Ishikawa (cell line): ENCODE data around the gene PLCB4.

Experiments used
- CEBPB ChIP-seq: IDR thresholded peaks from 2 replicates; pipeline ENCODE4 v1.6.1; 2012
- CREB1 ChIP-seq: IDR thresholded peaks from 2 replicates; pipeline ENCODE4 v1.6.1; 2012; ENCODE audit warnings: low read depth
- EGR1 ChIP-seq: IDR thresholded peaks from 2 replicates; pipeline ENCODE4 v1.6.1; 2012
- EP300 ChIP-seq: IDR thresholded peaks from 2 replicates; pipeline ENCODE4 v1.6.1; 2012; ENCODE audit warnings: borderline replicate concordance
- FOXM1 ChIP-seq: IDR thresholded peaks from 2 replicates; pipeline ENCODE4 v1.6.1; 2012; ENCODE audit warnings: low read depth, borderline replicate concordance
- NFIC ChIP-seq: IDR thresholded peaks from 2 replicates; pipeline ENCODE4 v1.6.1; 2012
- RAD21 ChIP-seq: IDR thresholded peaks from 2 replicates; pipeline ENCODE4 v1.6.1; 2012; ENCODE audit warnings: low read depth
- TAF1 ChIP-seq: IDR thresholded peaks from 2 replicates; pipeline ENCODE4 v1.6.1; 2012; ENCODE audit warnings: low read depth, mild to moderate bottlenecking
- TCF12 ChIP-seq: IDR thresholded peaks from 2 replicates; pipeline ENCODE4 v1.6.1; 2012; ENCODE audit warnings: low read depth
- TEAD4 ChIP-seq: IDR thresholded peaks from 2 replicates; pipeline ENCODE4 v1.6.1; 2012
- YY1 ChIP-seq: IDR thresholded peaks from 2 replicates; pipeline ENCODE4 v1.6.1; 2012; ENCODE audit warnings: low read depth
- ZBTB7A ChIP-seq: IDR thresholded peaks from 2 replicates; pipeline ENCODE4 v1.6.1; 2012; ENCODE audit warnings: low read depth
- TF ChIP-seq, protein P1 (sequence below): IDR thresholded peaks from 2 replicates; pipeline ENCODE4 v1.6.1; 2012; ENCODE audit warnings: low read depth, mild to moderate bottlenecking
- TF ChIP-seq, protein P2 (sequence below): IDR thresholded peaks from 2 replicates; pipeline ENCODE4 v1.6.1; 2012
- TF ChIP-seq, protein P3 (sequence below): IDR thresholded peaks from 2 replicates; pipeline ENCODE4 v1.6.1; 2012

PLCB4 gene

DNA sequence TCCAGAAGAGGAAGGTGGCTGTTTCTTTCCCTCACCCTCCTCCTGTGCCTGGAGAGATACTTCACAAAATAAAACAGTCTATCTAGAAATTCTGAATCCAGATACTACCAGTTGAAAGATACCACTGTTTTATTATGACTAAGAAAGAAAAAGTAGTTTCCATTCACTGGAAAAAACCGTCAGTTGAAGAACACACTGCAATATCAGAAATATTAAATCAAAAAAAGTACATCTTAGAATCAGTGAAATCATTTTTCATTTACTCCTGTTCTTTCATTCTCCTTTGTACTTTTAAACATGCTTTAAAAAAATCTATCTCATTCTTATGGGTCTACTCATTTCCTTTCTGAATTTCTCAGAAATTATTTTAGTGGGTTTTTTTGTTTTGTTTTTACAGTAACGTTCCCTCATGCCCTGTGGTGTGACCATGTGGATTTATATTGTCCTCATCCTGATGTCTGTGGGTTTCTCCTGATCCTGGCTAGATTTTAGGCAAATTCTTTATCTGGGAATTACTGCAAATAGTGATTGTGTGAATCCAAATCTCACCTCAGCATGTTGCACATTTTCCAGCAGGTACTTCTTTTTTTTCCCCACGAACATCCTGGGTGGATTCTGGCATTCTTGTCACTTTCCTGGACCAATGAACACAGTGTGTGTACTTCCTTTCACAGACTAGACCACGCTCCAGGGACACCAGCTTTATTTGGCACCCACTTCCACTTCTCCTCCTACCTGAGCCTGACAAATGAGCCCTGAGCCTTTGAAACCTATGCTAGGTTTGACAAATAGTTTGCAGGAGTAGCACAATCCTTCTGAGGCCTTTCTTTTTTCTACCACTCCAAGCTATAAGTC is 331.5 kb downstream of the PLCB4 start:
- TF ChIP-seq ZBTB7A (no peak), YY1 (no peak), TAF1 (no peak), TCF12 (no peak), RAD21 (no peak), EP300 (no peak), EGR1 (no peak)
- TF ChIP-seq, protein P1, sequence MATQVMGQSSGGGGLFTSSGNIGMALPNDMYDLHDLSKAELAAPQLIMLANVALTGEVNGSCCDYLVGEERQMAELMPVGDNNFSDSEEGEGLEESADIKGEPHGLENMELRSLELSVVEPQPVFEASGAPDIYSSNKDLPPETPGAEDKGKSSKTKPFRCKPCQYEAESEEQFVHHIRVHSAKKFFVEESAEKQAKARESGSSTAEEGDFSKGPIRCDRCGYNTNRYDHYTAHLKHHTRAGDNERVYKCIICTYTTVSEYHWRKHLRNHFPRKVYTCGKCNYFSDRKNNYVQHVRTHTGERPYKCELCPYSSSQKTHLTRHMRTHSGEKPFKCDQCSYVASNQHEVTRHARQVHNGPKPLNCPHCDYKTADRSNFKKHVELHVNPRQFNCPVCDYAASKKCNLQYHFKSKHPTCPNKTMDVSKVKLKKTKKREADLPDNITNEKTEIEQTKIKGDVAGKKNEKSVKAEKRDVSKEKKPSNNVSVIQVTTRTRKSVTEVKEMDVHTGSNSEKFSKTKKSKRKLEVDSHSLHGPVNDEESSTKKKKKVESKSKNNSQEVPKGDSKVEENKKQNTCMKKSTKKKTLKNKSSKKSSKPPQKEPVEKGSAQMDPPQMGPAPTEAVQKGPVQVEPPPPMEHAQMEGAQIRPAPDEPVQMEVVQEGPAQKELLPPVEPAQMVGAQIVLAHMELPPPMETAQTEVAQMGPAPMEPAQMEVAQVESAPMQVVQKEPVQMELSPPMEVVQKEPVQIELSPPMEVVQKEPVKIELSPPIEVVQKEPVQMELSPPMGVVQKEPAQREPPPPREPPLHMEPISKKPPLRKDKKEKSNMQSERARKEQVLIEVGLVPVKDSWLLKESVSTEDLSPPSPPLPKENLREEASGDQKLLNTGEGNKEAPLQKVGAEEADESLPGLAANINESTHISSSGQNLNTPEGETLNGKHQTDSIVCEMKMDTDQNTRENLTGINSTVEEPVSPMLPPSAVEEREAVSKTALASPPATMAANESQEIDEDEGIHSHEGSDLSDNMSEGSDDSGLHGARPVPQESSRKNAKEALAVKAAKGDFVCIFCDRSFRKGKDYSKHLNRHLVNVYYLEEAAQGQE, result no peak

DNA sequence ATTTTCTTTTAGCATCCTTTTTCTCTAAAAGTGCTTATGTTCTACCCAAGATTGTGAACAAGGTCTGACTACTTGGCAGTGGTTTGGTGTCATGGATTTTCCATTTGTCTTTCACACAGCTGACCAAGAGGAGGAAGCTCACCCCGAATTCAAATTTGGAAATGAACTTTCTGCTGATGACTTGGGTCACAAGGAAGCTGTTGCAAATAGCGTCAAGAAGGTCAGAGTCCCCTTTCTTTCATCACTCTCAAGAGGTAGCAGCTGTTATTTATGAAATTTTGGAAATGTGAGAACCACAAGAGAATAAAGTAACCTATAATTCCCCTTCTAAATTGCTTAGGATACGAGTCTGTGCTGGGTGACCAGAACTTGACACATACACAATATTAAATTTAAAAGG is 332.5 kb downstream of the PLCB4 start:
- TF ChIP-seq, protein P2, sequence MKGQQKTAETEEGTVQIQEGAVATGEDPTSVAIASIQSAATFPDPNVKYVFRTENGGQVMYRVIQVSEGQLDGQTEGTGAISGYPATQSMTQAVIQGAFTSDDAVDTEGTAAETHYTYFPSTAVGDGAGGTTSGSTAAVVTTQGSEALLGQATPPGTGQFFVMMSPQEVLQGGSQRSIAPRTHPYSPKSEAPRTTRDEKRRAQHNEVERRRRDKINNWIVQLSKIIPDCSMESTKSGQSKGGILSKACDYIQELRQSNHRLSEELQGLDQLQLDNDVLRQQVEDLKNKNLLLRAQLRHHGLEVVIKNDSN, result no peak
- no peak for TF ChIP-seq CREB1
- TF ChIP-seq YY1, result no peak
- TF ChIP-seq CEBPB, result no peak
- TF ChIP-seq TEAD4, result no peak

DNA sequence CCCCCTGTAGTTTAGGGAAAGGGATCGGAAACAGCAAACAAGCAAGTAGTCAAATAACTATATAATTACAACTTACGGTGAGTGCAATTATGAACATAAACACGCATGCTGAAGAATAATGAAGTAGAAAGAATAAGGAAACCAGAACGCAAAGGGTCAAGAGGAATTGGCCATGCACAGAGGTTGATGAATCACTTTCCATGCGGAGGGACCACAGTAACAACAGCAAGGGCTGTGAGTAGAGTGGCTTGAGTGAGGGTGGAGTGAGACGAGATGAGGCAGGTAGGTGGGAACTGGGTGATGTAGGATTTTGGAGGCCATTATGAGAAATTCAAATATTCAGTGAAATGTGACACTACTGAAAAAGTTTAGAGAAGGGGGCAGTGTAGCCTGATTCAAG is 333.3 kb downstream of the PLCB4 start:
- TF ChIP-seq EGR1 (no peak), CREB1 (no peak), TEAD4 (no peak), TAF1 (no peak), RAD21 (no peak), YY1 (no peak), CEBPB (no peak), NFIC (no peak), FOXM1 (no peak), TCF12 (no peak), ZBTB7A (no peak), EP300 (no peak)
- TF ChIP-seq, protein P1, result no peak
- TF ChIP-seq, protein P2, result no peak
- TF ChIP-seq, protein P3, sequence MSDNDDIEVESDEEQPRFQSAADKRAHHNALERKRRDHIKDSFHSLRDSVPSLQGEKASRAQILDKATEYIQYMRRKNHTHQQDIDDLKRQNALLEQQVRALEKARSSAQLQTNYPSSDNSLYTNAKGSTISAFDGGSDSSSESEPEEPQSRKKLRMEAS, result no peak

DNA sequence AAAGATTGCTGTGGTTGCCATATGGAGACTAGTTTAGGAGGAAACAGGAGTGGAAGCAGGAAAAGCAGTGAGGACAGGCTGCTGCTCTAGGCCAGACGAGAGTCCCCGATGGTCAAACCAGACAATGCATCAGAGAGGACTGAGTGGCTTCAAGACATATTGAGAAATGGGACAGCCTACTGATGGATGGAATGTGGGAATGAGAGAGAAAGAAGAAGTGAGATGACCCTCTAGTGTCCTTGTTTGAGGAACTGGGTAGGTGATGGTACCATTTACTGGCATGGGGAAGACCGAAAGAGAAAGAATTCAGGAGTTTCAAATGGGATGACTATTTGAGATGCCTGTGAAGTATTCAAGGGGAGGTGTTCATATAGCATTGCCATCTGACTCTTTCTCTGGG is 333.7 kb downstream of the PLCB4 start:
- TF ChIP-seq, protein P2, result no peak
- TF ChIP-seq TCF12 (no peak), EGR1 (no peak)
- TF ChIP-seq, protein P1, result no peak

DNA sequence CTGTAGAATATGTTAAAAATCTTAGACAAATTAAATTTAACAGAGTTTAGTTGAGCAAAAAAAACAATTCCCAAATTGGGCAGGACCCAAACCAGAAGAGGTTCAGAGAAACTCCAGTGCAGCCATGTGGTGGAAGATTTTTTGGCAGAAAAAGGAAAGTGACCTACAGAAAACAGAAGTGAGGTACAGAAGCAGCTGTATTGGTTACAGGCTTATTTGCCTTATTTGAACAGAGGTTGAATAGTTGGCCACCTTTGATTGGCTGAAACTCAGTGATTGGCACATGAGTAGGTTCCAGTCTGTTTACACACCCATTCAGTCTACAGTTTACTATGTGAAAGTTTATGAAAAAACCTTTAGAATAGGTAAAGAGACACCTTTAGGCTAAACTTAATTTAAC is 334.6 kb downstream of the PLCB4 start:
- TF ChIP-seq, protein P3, result no peak
- TF ChIP-seq, protein P1, result no peak
